Liver (tissue), 9 donors: ENCODE results near the gene WDR19. TPM values are rescaled to one million over a fixed set of nuclear protein-coding genes. Genes with fewer than 3 reads are reported as not detected.

ENCODE experiments used
- DNase-seq: peaks from one replicate; pipeline ENCODE4 v3.0.0-alpha.2; 2017; ENCODE audit warnings: low spot score
- H3K27ac ChIP-seq, 2 donors: one replicate each; pipeline ENCODE4 v1.7.0; 2013; ENCODE audit warnings: inconsistent platforms in 2 of 2, low read length in 2 of 2, control low read depth in 1 of 2, low read depth in 1 of 2, mild to moderate bottlenecking in 1 of 2
- H3K27me3 ChIP-seq, 4 donors: one replicate each; pipeline versions ENCODE4 v1.6.1 to v1.7.0; 2013; ENCODE audit warnings: low read length in 3 of 4, inconsistent platforms in 1 of 4, mild to moderate bottlenecking in 1 of 4, moderate library complexity in 1 of 4; ENCODE audit not compliant: control insufficient read depth in 4 of 4, insufficient read depth in 4 of 4
- H3K36me3 ChIP-seq, 4 donors: one replicate each; pipeline versions ENCODE4 v1.6.1 to v1.7.0; 2013; ENCODE audit warnings: low read length in 3 of 4, mild to moderate bottlenecking in 3 of 4, low read depth in 1 of 4, moderate library complexity in 1 of 4; ENCODE audit not compliant: control insufficient read depth in 4 of 4, insufficient read depth in 3 of 4
- H3K4me1 ChIP-seq, 4 donors: one replicate each; pipeline versions ENCODE4 v1.6.1 to v1.7.0; 2013; ENCODE audit warnings: low read length in 3 of 4, mild to moderate bottlenecking in 3 of 4, moderate library complexity in 1 of 4; ENCODE audit not compliant: control insufficient read depth in 4 of 4, insufficient read depth in 4 of 4
- H3K4me3 ChIP-seq, 3 donors: one replicate each; pipeline versions ENCODE4 v1.6.1 to v1.7.0; 2013; ENCODE audit warnings: low read length in 3 of 3, control low read depth in 1 of 3, low read depth in 1 of 3, mild to moderate bottlenecking in 1 of 3
- H3K9ac ChIP-seq, 2 donors: one replicate each; pipeline ENCODE4 v1.7.0; 2013; ENCODE audit warnings: low read length in 2 of 2, mild to moderate bottlenecking in 2 of 2, moderate library complexity in 2 of 2, control low read depth in 1 of 2, low read depth in 1 of 2
- H3K9me3 ChIP-seq, 4 donors: one replicate each; pipeline versions ENCODE4 v1.6.1 to v1.7.0; 2013; ENCODE audit warnings: low read length in 3 of 4; ENCODE audit not compliant: control insufficient read depth in 4 of 4
- CTCF ChIP-seq: fragments of 150-350 bp; IDR thresholded peaks from 2 replicates; pipeline ENCODE4 v1.5.1; 2017; ENCODE audit warnings: improper control_type of control experiment, low read depth, low read length; ENCODE audit not compliant: missing input control
- EGR1 ChIP-seq, 2 donors: IDR thresholded peaks; 2 replicates each; pipeline ENCODE4 v1.6.1; 2016 to 2018; ENCODE audit warnings: antibody characterized with exemption in 2 of 2, low read depth in 2 of 2
- FOXA1 ChIP-seq: IDR thresholded peaks from 2 replicates; pipeline ENCODE4 v1.6.1; 2016; ENCODE audit warnings: antibody characterized with exemption
- FOXA2 ChIP-seq: IDR thresholded peaks from 2 replicates; pipeline ENCODE4 v1.6.1; 2016; ENCODE audit warnings: antibody characterized with exemption
- GABPA ChIP-seq, 2 donors: IDR thresholded peaks in 1 of 2; conservative IDR thresholded peaks in 1 of 2; 2 replicates each; pipeline ENCODE4 v1.6.1; 2016; ENCODE audit warnings: antibody characterized with exemption in 2 of 2, mild to moderate bottlenecking in 1 of 2, moderate library complexity in 1 of 2
- HNF4A ChIP-seq, 2 donors: conservative IDR thresholded peaks; 2 replicates each; pipeline ENCODE4 v1.6.1; 2016; ENCODE audit warnings: antibody characterized with exemption in 2 of 2, mild to moderate bottlenecking in 2 of 2
- HNF4G ChIP-seq: IDR thresholded peaks from 2 replicates; pipeline ENCODE4 v1.6.1; 2016; ENCODE audit warnings: antibody characterized with exemption
- JUND ChIP-seq, 2 donors: IDR thresholded peaks; 2 replicates each; pipeline ENCODE4 v1.6.1; 2016; ENCODE audit warnings: antibody characterized with exemption in 2 of 2
- RXRA ChIP-seq, 2 donors: IDR thresholded peaks; 2 replicates each; pipeline ENCODE4 v1.6.1; 2017 to 2018; ENCODE audit warnings: antibody characterized with exemption in 2 of 2, mild to moderate bottlenecking in 1 of 2
- SP1 ChIP-seq: IDR thresholded peaks from 2 replicates; pipeline ENCODE4 v1.6.1; 2018; ENCODE audit warnings: antibody characterized with exemption, mild to moderate bottlenecking
- TAF1 ChIP-seq: conservative IDR thresholded peaks from 2 replicates; pipeline ENCODE4 v1.6.1; 2016; ENCODE audit warnings: antibody characterized with exemption, mild to moderate bottlenecking
- YY1 ChIP-seq: IDR thresholded peaks from 2 replicates; pipeline ENCODE4 v1.6.1; 2016; ENCODE audit warnings: antibody characterized with exemption, mild to moderate bottlenecking
- WGBS: extraction: QIAGEN DNeasy Blood & Tissue Kit; methylation state at CpG from one replicate; pipeline ENCODE4 v1.1.7; 2013; 5-methylcytosine and 5-hydroxymethylcytosine counted together
- polyA plus RNA-seq, 2 donors: library from polyadenylated mRNA; stranded (reverse) in 1 of 2; unstranded in 1 of 2; fragments of 200-250 nt in 1 of 2; fragments of >200 nt in 1 of 2; fragmentation: Nextera tagmentation in 1 of 2; extraction: Ambion mirVana in 1 of 2; gene quantifications; one replicate each; pipeline versions ENCODE4 v1.2.1 to v1.2.3, GENCODE V29; 2013 to 2015
- total RNA-seq, 2 donors: library from RNA; depleted of rRNA; stranded (reverse); fragments of >200 nt; gene quantifications; one replicate each; pipeline ENCODE4 v1.2.3, GENCODE V29; 2014
- TF ChIP-seq, protein P1 (sequence below): IDR thresholded peaks from 2 replicates; pipeline ENCODE4 v1.6.1; 2016; ENCODE audit warnings: antibody characterized with exemption, mild to moderate bottlenecking
- TF ChIP-seq, protein P2 (sequence below): IDR thresholded peaks from 2 replicates; pipeline ENCODE4 v1.6.1; 2016; ENCODE audit warnings: antibody characterized with exemption
- TF ChIP-seq, protein P3 (sequence below): IDR thresholded peaks from 2 replicates; pipeline ENCODE4 v1.6.1; 2016; ENCODE audit warnings: antibody characterized with exemption
- donor health status: healthy.
- donor health status: healthy.
- donor health status: healthy.
- donor health status: healthy.
- donor health status: healthy.

The WDR19 gene
- total and polyA plus RNA-seq, 4 donors: 9.5 to 34.3 (median 17.7) TPM

DNA sequence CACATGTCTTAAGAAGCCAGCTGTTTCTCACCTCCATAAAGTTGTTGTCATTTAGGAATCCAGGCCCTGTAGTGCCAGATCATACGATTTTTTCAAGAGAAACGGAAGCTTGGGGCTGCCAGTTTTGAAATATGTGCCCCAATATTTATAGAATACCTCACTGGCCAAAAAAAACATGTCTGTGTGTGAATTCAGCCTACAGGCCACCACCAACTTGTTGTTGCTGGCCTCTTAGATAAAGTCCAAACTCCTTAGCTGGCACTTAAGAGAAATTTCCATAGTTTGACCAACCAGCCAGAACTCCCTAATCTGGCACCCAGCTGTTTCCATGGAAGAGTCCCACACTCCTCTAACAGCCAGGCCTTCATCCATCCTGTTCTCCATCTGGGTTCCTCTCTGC, 74.1 kb downstream of the WDR19 start:
- Histone ChIP-seq H3K9me3 (no peaks in the 10 kb centered on the region), H3K36me3 (peaks cover 2 to 13% (median 6%) of the 10 kb centered on the region in 4 donors), H3K27me3 (no peaks in the 10 kb centered on the region), H3K9ac (no peak overlapping the region), H3K27ac (no peak overlapping the region), H3K4me3 (no peak overlapping the region), H3K4me1 (no peaks in the 10 kb centered on the region)
- 96% methylated on average over 2 of the region's 2 CpGs for WGBS
- no peak for DNase-seq
- TF ChIP-seq HNF4A (conservative IDR thresholded peaks at IDR 0.05): no peak
- no peak for TF ChIP-seq YY1
- TF ChIP-seq, protein P1, sequence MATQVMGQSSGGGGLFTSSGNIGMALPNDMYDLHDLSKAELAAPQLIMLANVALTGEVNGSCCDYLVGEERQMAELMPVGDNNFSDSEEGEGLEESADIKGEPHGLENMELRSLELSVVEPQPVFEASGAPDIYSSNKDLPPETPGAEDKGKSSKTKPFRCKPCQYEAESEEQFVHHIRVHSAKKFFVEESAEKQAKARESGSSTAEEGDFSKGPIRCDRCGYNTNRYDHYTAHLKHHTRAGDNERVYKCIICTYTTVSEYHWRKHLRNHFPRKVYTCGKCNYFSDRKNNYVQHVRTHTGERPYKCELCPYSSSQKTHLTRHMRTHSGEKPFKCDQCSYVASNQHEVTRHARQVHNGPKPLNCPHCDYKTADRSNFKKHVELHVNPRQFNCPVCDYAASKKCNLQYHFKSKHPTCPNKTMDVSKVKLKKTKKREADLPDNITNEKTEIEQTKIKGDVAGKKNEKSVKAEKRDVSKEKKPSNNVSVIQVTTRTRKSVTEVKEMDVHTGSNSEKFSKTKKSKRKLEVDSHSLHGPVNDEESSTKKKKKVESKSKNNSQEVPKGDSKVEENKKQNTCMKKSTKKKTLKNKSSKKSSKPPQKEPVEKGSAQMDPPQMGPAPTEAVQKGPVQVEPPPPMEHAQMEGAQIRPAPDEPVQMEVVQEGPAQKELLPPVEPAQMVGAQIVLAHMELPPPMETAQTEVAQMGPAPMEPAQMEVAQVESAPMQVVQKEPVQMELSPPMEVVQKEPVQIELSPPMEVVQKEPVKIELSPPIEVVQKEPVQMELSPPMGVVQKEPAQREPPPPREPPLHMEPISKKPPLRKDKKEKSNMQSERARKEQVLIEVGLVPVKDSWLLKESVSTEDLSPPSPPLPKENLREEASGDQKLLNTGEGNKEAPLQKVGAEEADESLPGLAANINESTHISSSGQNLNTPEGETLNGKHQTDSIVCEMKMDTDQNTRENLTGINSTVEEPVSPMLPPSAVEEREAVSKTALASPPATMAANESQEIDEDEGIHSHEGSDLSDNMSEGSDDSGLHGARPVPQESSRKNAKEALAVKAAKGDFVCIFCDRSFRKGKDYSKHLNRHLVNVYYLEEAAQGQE: no peak
- TF ChIP-seq, protein P2, sequence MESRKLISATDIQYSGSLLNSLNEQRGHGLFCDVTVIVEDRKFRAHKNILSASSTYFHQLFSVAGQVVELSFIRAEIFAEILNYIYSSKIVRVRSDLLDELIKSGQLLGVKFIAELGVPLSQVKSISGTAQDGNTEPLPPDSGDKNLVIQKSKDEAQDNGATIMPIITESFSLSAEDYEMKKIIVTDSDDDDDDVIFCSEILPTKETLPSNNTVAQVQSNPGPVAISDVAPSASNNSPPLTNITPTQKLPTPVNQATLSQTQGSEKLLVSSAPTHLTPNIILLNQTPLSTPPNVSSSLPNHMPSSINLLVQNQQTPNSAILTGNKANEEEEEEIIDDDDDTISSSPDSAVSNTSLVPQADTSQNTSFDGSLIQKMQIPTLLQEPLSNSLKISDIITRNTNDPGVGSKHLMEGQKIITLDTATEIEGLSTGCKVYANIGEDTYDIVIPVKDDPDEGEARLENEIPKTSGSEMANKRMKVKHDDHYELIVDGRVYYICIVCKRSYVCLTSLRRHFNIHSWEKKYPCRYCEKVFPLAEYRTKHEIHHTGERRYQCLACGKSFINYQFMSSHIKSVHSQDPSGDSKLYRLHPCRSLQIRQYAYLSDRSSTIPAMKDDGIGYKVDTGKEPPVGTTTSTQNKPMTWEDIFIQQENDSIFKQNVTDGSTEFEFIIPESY: no peak
- no peak for TF ChIP-seq FOXA2
- no peak for TF ChIP-seq RXRA (IDR thresholded peaks at IDR 0.05)
- TF ChIP-seq, protein P3, sequence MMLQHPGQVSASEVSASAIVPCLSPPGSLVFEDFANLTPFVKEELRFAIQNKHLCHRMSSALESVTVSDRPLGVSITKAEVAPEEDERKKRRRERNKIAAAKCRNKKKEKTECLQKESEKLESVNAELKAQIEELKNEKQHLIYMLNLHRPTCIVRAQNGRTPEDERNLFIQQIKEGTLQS: no peak
- no peak for TF ChIP-seq HNF4G
- TF ChIP-seq FOXA1: no peak
- no peak for TF ChIP-seq GABPA (IDR thresholded peaks at IDR 0.05 in 1 of 2, conservative IDR thresholded peaks at IDR 0.05 in 1 of 2)
- no peak for TF ChIP-seq TAF1
- no peak for TF ChIP-seq JUND (IDR thresholded peaks at IDR 0.05)
- TF ChIP-seq CTCF: no peak

GRCh38 chr4:39259571-39260330, 77.4 kb downstream of the WDR19 start:
- no peaks in the 10 kb centered on the region for H3K9me3 ChIP-seq
- no peak overlapping the region for H3K27ac ChIP-seq
- H3K9ac ChIP-seq: no peak overlapping the region
- WGBS: 97% methylated on average over 4 of the region's 4 CpGs
- no peak overlapping the region for H3K4me3 ChIP-seq
- no peaks in the 10 kb centered on the region for H3K4me1 ChIP-seq
- no peak for DNase-seq
- TF ChIP-seq JUND (IDR thresholded peaks at IDR 0.05) (no peak), EGR1 (IDR thresholded peaks at IDR 0.05; ENCODE audit: low read depth in 2 of 2) (no peak), CTCF (no peak), SP1 (no peak)
- H3K36me3 ChIP-seq: peaks cover 0 to 11% (median 6%) of the 10 kb centered on the region in 4 donors
- H3K27me3 ChIP-seq: no peaks in the 10 kb centered on the region
